GM12801 (cell line): ENCODE measurements around the gene ZNRF4.

Source experiments
- TF ChIP-seq, protein P1 (sequence below): IDR thresholded peaks from one replicate; pipeline ENCODE4 v1.5.1; 2011; ENCODE audit warnings: control low read depth; ENCODE audit not compliant: insufficient read length; ENCODE audit errors: extremely low read depth

The ZNRF4 gene

DNA sequence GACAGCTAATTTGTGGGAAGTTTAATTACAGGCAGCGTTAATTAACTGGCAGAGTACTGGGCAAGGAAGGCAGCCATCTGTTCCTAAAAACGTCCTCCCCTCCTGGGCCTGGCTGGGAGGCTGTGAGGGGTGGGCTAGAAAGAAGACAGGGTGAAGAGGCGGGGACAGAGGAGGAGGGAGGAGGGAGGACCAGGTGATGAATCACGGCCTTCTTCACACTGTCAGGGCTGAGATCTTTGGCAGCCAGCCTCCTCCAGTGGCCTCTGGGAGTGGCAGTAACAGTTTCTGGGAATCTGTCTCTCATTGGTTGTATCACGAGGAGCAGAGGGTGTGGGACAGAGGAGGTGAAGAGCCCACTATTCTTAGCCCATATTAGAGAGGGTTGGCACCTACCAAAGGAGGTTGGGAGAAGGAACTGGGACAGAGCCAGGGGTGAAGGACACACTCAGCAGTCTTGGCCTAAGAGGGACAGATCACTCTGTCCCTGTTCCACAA lies 9.6 kb upstream of the ZNRF4 start:
- TF ChIP-seq, protein P1, sequence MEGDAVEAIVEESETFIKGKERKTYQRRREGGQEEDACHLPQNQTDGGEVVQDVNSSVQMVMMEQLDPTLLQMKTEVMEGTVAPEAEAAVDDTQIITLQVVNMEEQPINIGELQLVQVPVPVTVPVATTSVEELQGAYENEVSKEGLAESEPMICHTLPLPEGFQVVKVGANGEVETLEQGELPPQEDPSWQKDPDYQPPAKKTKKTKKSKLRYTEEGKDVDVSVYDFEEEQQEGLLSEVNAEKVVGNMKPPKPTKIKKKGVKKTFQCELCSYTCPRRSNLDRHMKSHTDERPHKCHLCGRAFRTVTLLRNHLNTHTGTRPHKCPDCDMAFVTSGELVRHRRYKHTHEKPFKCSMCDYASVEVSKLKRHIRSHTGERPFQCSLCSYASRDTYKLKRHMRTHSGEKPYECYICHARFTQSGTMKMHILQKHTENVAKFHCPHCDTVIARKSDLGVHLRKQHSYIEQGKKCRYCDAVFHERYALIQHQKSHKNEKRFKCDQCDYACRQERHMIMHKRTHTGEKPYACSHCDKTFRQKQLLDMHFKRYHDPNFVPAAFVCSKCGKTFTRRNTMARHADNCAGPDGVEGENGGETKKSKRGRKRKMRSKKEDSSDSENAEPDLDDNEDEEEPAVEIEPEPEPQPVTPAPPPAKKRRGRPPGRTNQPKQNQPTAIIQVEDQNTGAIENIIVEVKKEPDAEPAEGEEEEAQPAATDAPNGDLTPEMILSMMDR = no peak

DNA sequence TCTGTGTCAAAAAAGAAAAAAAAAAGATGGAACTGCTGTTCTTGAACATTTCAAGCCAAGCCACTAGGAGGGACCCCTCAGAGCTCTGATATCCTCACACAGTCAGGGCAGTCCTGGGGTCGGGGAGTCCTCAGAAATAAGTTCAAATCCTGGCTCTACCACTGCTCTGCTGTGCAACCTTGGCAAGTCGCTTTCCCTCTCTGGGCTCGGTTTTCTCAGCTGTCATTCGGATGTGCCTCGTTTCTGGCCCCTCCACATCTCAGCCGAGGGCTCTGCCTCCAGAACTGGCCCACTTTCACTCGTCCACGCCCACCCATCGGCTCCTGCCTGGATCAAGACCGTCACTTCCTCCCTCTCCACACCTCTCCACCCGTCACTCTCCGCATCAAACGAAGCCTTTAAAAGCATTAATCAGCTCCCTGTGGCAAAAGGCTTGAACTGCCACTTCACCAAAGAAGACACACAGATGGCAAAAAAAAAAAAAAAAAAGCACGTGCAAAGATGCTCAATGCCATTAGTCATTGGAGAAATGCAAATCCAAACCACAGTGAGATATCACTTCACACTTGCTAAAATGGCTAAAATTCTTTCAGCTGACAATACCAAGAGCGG lies 7.4 kb upstream of the ZNRF4 start:
- TF ChIP-seq, protein P1 = no peak

DNA sequence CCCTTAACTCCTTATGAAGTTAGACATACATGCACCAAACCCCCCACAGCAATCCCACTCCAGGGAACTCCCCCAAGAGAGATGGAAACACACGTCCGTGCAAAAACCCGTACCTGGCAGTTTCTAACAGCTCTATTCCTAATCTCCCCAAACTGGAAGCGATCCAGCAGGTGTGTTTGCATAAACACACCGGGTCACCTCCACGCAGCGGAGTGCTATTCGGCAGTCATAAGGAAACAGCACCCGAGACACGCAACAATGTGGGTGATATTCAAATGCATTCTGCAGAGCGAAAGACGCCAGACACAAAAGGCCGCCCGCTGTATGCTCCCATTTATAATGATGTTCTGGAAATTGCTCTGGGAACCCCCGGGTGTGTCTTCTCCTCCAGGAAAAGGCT lies 6.8 kb upstream of the ZNRF4 start:
- TF ChIP-seq, protein P1 = no peak

DNA sequence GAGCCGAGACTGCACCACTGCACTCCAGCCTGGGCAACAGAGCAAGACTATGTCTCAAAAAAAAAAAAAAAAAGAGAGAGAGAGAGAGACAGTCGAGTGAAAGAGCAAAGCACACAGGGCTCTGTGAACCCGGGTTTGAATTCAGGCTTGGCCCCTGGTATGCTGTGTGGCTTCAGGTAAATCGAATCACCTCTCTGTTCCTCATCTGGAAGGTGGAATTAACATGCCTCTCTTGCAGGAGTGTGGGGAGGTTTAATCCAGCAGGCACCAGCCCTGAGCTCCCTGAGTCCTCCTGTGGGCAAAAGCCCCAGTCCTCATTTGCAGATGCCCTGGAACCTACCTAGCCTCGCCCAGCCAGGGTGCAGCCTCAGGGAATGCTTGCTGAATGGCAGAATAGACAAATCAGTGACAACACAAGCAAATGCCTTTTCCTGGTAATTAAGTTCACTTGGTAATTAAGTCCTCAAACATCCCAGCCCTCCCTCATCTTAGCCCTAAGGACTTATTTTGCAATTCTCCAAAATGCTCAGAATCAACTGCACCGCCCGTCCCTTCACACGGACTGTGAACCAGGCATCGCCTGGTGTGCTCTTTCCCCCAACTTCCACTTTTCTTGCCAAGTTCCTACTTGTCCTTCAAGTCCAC lies 4.6 kb upstream of the ZNRF4 start:
- TF ChIP-seq, protein P1 = no peak

DNA sequence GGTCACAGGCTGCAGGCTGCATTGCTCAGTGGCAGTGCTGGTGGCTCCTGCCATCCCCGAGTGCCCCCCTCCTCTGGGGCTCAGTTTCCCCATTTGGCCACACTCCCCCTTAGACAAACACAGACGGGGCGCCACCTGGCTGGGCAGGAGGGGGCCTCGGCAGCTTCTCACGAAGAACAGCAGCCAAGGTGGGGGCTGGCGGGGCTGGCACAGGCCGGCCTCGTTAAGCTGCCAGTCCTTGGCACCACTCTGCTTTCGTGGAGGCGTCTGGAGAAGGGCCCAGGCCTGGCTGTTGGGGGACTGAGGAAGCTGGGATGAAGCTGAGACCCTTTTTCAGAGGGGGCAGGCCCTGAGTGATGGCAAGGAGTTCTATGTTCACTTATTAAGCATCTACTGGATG lies 3.7 kb upstream of the ZNRF4 start:
- TF ChIP-seq, protein P1 = no peak

DNA sequence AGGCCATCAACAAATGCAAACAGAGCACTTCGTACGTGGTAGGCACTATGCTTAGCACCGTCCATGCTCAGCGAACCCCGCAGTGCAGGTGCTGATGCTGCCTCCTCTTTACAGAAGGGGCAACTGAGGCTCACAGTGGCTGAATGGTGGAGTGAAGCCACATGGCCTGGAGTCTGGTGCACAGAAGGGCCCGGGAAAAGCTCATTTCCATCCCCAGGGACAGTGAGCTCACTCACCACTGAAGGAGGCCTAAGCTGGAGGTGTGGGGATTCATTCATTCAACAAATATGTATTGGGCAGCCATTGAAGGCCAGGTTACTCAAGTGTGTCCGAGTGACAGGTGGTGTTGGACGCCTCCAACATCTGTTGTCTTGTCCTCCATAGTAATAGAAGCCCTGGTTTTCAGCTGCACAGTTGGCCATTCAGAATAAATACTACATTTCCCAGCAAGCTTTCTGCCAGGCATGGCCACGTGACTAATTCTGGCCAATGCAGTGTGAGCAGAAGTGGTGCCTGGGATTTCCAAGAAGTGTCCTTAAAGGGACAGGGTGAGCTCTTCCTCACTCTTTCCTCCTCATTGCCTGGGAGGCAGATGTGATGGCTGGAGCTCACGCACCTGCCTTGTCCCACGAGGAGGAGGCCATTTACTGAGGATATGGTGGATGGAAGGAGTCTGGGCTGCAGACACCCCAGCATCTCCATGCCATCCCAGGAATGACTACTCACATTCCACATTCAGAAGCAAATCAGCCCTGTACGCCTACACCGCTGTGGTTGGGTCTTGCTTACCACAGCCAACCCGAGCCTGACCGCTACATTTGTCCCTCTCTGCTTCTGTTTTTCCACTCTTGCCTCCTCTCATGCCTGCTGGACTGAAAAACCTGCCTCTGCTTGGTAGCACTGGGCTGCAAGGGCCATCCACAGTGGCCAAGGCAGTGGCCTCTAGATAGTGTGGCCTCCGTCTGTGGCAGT lies 2.3 kb upstream of the ZNRF4 start:
- TF ChIP-seq, protein P1 = no peak

DNA sequence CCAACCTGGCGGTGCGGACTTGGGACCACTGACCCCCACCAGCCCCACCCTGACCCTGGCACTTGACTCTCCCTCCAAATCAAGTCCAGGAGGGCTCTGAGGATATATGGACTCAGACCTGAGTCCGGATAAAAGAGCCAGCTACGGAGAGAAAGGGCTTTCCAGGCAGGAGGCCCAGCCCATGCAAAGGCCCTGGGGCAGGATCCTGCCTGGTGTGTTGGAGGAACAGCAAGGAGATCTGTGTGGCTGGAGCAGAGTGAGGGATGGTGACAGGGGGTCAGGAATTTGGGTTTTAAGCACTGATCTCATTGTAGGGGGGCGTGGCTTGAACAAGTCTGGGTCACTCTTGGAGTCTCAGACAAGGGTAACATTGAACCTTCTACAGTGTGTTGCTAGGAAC lies 474 bp upstream of the ZNRF4 start:
- TF ChIP-seq, protein P1 = no peak
